ENCODE data around the gene LMO2.

Gene LMO2

DNA sequence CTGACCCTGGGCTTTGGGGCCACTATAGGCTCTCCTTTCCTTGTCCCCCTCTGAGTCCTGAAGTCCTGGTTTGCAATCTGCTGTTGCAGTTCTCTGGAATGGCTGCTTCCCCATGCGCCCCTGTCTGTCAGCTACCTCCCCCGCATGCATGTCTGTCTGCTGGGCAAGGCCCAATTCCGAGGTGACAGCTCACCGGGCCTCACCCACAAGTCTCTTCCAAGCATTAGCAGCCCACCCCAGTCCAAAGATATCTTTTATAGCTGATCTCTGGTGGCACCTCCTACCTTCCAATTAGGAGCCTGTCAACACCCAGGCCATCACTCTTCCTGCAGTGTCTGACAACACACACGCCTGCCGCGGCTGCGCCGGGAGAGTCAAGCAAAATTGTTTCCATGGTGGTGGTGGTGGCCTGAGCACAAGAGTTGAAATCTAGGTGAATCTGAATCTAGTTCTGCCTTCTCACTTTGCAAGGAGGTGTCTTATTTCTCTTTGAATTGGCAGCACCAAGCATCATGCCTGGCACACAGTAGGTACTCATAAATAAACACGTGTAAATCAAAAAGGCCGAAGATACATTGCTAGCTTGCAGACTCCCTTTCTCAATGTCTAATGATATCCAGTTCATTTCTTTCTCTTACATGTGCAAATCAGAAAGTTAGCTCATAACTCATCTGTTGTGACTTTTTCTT is 1.2 kb upstream of the LMO2 start:
- Histone ChIP-seq H3K9me3 (ENCODE audit: low read length) (no peaks in the 10 kb centered on the region), H2AFZ (ENCODE audit: low read depth, low read length) (no peak overlapping the region), H3K4me1 (ENCODE audit: insufficient read depth, low read length) (peaks cover 21% of the 10 kb centered on the region), H3K4me3 (ENCODE audit: low read length) (no peak overlapping the region), H3K36me3 (ENCODE audit: insufficient read depth, low read length) (no peaks in the 10 kb centered on the region), H3K27me3 (ENCODE audit: insufficient read depth, low read length) (peaks cover 3% of the 10 kb centered on the region)

DNA sequence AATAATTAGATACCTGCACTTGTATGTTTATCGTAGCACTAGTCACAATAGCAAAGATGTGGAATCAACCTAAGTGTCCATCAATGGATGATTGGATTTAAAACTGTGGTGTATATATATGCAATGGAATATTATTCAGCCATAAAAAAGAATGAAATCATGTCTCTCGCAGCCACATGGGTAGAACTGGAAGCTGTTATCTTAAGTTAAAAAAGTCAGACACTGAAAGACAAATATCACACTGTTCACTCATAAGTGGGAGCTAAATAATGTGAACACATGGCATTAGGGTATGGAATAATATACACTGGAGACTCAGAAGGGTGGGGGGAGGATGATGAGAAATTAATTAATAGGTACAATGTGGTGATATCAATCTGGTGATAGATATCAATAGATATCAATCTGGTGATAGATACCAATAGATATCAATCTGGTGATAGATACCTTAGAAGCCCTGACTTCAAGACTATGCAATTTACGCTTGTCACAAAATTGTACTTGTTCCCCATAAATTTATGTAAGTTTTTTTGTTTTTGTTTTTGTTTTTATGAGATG is 2.0 kb downstream of the LMO2 start:
- no peaks in the 10 kb centered on the region for H3K9me3 ChIP-seq (ENCODE audit: low read length)
- peaks cover 21% of the 10 kb centered on the region for H3K4me1 ChIP-seq (ENCODE audit: insufficient read depth, low read length)
- no peaks in the 10 kb centered on the region for H3K27me3 ChIP-seq (ENCODE audit: insufficient read depth, low read length)
- H3K4me3 ChIP-seq (ENCODE audit: low read length): no peak overlapping the region
- H2AFZ ChIP-seq (ENCODE audit: low read depth, low read length): no peak overlapping the region
- H3K36me3 ChIP-seq (ENCODE audit: insufficient read depth, low read length): no peaks in the 10 kb centered on the region

DNA sequence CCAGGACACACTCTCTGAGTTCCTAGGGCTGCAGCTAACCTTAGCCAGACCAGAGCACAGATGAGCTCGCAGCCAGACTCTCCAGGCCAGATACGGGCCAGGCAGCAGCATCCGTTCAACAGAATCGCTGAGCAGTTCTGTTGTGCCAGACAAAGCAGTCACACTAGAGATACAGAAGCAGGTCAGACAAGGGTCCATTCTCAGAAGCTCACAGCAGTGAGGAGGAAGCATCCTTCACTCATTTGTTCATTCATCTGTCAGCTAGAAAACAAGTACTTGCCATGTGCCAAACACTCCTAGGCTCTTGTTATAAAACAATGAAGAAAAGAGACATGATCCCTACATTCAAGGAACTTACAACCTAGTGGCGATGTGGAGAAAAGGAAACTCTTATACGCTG is 2.6 kb downstream of the LMO2 start:
- no peaks in the 10 kb centered on the region for H3K9me3 ChIP-seq (ENCODE audit: low read length)
- H2AFZ ChIP-seq (ENCODE audit: low read depth, low read length): no peak overlapping the region
- no peaks in the 10 kb centered on the region for H3K36me3 ChIP-seq (ENCODE audit: insufficient read depth, low read length)
- H3K4me3 ChIP-seq (ENCODE audit: low read length): no peak overlapping the region
- H3K27me3 ChIP-seq (ENCODE audit: insufficient read depth, low read length): no peaks in the 10 kb centered on the region
- H3K4me1 ChIP-seq (ENCODE audit: insufficient read depth, low read length): peaks cover 21% of the 10 kb centered on the region

DNA sequence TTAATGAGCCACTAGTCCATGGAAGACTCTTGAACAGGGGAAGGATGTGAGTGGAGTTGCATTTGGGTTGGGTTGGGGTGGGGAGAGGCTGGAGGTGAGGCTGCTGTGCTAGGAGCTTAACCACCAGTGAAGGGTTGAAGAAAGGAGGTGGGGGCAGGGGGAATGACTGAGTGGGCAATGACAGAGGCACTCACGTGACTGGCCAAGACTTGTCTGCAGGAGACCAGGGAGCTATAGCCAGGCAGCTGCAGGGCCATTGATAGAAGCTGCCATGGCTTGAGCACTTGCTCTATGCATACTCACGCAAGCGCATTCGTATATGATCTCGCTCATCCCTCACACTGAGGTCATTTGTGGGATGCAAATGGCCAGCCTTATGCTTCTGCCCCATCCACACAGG is 4.0 kb downstream of the LMO2 start:
- Histone ChIP-seq H3K4me1 (ENCODE audit: insufficient read depth, low read length) (peaks cover 21% of the 10 kb centered on the region), H2AFZ (ENCODE audit: low read depth, low read length) (no peak overlapping the region), H3K4me3 (ENCODE audit: low read length) (no peak overlapping the region), H3K9me3 (ENCODE audit: low read length) (no peaks in the 10 kb centered on the region), H3K27me3 (ENCODE audit: insufficient read depth, low read length) (no peaks in the 10 kb centered on the region), H3K36me3 (ENCODE audit: insufficient read depth, low read length) (no peaks in the 10 kb centered on the region)

DNA sequence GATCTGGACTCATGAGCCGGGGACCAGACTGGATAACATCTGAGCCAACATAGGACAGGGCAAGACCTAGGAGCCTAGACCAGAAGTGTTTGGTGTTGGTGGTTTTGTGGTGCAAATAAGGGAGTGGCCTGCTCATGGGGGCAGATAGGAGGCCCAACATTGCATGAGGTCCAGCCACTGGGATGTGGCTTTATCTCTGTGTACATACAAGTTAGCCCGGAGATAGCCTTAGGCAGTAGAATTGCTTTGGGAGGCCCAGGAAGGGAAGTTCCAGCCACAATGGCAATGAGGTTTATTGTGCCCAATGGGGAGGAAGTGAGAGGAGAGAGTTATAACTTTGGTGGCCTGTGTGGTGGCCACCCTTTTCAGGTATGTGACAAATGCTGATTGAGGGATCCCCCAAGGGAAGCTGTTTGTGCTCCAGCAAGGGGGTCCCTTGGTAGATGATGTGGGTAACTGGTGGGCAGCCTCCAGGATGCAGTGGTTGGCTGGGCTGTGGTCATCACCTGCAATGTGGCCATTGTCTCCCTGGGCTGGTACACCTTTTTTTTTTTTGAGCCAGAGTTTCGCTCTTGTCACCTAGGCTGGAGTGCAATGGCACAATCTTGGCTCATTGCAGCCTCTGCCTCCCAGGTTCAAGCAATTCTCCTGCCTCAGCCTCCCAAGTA is 6.4 kb downstream of the LMO2 start:
- Histone ChIP-seq H3K36me3 (ENCODE audit: insufficient read depth, low read length) (no peaks in the 10 kb centered on the region), H2AFZ (ENCODE audit: low read depth, low read length) (no peak overlapping the region), H3K4me3 (ENCODE audit: low read length) (no peak overlapping the region), H3K27me3 (ENCODE audit: insufficient read depth, low read length) (peaks cover 3% of the 10 kb centered on the region), H3K9me3 (ENCODE audit: low read length) (no peaks in the 10 kb centered on the region), H3K4me1 (ENCODE audit: insufficient read depth, low read length) (no peaks in the 10 kb centered on the region)

DNA sequence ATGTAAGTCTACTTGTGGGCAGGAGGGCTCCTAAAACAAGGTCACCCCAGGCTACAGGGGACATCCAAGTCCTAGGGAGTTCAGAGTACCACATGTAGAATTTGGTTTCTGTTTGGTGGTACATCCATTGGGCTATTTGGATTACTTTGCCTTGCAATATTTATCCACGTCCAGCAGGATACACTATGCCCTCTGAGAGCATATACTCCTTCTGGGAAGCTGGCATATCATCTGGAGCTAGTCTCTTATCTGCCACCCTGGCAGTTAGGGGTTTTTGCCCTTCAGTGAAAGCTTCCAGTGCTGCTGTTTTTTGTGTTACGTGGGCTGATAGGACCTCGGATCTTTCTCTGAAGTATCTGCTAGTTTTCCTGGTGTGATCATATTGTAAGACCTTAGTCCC is 7.3 kb downstream of the LMO2 start:
- no peaks in the 10 kb centered on the region for H3K4me1 ChIP-seq (ENCODE audit: insufficient read depth, low read length)
- H3K27me3 ChIP-seq (ENCODE audit: insufficient read depth, low read length): peaks cover 3% of the 10 kb centered on the region
- no peak overlapping the region for H2AFZ ChIP-seq (ENCODE audit: low read depth, low read length)
- H3K9me3 ChIP-seq (ENCODE audit: low read length): no peaks in the 10 kb centered on the region
- no peak overlapping the region for H3K4me3 ChIP-seq (ENCODE audit: low read length)
- no peaks in the 10 kb centered on the region for H3K36me3 ChIP-seq (ENCODE audit: insufficient read depth, low read length)

DNA sequence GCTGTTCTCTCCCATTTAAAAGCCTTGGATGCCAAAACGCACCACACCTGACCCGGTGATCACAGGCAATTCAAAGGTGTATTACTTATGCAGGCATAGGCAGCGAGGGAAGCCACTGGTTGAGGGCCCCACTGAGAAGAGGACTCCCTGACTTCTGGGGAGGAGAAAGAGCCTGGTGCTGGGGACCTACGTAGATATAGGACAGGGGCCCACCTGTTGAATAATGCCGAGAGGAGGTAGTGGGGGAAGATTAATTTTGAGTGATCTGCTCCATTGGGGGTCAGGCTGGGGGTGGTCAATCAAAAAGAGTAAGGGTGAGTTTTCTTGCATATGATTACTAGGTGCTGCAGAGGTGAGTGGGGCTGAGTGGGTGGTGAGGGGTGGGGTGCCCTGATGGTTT is 7.8 kb downstream of the LMO2 start:
- no peaks in the 10 kb centered on the region for H3K36me3 ChIP-seq (ENCODE audit: insufficient read depth, low read length)
- H3K9me3 ChIP-seq (ENCODE audit: low read length): no peaks in the 10 kb centered on the region
- H3K27me3 ChIP-seq (ENCODE audit: insufficient read depth, low read length): peaks cover 3% of the 10 kb centered on the region
- H2AFZ ChIP-seq (ENCODE audit: low read depth, low read length): no peak overlapping the region
- H3K4me3 ChIP-seq (ENCODE audit: low read length): no peak overlapping the region
- H3K4me1 ChIP-seq (ENCODE audit: insufficient read depth, low read length): no peaks in the 10 kb centered on the region

DNA sequence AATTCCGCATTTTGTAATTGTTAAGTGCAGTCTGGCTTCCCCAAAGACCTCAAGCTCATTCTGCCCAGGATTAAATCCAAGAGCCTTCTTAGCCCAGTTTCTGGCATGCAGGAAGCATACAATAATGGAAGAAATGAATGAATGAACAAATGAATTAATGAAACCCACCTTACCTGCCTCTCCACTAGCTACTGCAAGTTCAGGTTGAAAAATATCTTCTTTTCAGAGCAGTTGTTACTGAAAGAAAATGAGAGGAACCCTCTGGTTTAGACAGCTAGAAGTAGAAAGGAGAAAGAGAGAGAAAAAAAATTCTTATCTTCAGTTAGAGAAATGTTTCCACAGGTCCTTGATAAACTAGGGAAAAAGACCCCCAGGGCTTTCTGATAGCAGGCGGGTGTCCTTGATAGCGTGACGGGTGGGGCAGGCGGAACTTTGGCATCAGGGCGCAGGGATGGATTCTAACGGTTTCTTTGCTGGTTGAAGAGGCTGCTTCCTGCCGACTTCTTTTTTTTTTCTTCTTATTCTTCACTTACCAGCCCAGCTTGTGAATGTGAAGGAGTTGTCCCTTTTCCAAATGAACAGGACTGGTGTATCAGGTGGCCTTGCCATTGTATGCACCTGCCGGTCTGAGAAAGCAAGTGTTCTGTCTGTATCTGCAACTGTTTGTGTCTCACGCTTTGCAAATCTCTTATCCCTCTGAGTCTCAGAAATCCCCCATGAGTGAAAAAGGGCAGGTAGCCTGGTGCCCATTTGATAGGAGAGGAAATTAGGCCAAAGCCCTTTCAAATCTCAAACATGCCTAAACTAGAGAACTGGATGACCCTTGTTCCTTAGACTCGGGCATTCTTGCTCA is 10.0 kb downstream of the LMO2 start:
- Histone ChIP-seq H3K36me3 (ENCODE audit: insufficient read depth, low read length) (no peaks in the 10 kb centered on the region), H2AFZ (ENCODE audit: low read depth, low read length) (no peak overlapping the region), H3K4me1 (ENCODE audit: insufficient read depth, low read length) (no peaks in the 10 kb centered on the region), H3K27me3 (ENCODE audit: insufficient read depth, low read length) (peaks cover 3% of the 10 kb centered on the region), H3K4me3 (ENCODE audit: low read length) (no peak overlapping the region), H3K9me3 (ENCODE audit: low read length) (no peaks in the 10 kb centered on the region)

DNA sequence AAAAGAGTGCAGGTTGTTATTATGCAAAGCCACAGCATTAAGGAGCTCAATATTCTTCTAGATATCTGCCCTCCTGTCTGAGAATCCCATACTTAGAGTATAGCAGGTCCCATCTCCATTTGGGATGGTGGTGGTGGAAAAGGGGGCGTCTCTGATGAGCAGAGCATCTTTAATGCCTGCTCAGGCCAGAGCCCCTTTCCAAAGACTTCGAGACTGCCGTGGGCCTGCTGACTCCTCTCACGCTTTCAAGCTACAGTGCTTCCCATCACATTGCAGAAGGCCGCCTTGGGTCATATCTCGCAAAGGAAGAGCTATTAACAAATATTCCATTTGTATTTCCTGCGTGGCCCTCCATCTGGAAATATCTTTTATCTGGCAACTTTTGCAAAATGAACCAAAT is 10.9 kb downstream of the LMO2 start:
- Histone ChIP-seq H3K27me3 (ENCODE audit: insufficient read depth, low read length) (peaks cover 3% of the 10 kb centered on the region), H2AFZ (ENCODE audit: low read depth, low read length) (no peak overlapping the region), H3K9me3 (ENCODE audit: low read length) (no peaks in the 10 kb centered on the region), H3K4me1 (ENCODE audit: insufficient read depth, low read length) (no peaks in the 10 kb centered on the region), H3K36me3 (ENCODE audit: insufficient read depth, low read length) (no peaks in the 10 kb centered on the region), H3K4me3 (ENCODE audit: low read length) (no peak overlapping the region)

DNA sequence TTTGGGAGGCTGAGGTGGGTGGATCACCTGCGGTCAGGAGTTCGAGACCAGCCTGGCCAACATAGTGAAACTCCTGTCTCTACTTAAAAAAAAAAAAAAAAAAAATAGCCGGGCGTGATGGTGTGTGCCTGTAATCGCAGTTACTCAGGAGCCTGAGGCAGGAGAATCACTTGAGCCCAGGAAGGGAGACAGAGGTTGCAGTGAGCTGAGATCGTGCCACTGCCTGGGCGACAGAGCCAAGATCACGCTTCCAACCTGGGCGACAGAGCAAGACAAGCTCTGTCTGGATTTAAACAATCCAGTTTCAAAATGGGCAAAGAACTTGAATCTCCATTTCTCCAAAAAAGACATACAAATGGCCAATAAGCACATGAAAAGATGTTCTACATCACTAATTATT is 12.5 kb downstream of the LMO2 start:
- Histone ChIP-seq H2AFZ (ENCODE audit: low read depth, low read length) (no peak overlapping the region), H3K27me3 (ENCODE audit: insufficient read depth, low read length) (peaks cover 6% of the 10 kb centered on the region), H3K36me3 (ENCODE audit: insufficient read depth, low read length) (no peaks in the 10 kb centered on the region), H3K9me3 (ENCODE audit: low read length) (no peaks in the 10 kb centered on the region), H3K4me3 (ENCODE audit: low read length) (no peak overlapping the region), H3K4me1 (ENCODE audit: insufficient read depth, low read length) (no peaks in the 10 kb centered on the region)

DNA sequence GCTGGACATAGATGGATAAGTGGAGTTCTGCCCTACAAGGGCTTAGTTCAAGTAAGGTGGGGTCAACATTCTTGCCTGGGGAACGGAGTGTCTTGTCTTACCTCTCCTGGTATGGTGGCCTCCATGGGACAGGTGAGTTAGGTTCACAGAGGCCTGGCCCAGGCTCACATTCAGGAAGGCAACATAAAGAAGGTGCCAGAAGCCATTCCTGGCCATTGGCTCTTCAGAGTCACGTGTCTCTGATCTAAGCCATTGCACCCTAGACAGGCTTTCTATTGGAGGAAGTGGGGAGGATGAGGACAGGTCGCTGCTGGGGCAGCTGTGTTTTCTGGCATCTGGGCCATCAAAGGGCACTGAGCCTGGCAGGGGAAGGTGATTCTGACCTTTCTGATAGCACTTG is 14.8 kb downstream of the LMO2 start:
- Histone ChIP-seq H3K9me3 (ENCODE audit: low read length) (no peaks in the 10 kb centered on the region), H3K4me3 (ENCODE audit: low read length) (no peak overlapping the region), H3K27me3 (ENCODE audit: insufficient read depth, low read length) (peaks cover 21% of the 10 kb centered on the region), H3K36me3 (ENCODE audit: insufficient read depth, low read length) (no peaks in the 10 kb centered on the region), H3K4me1 (ENCODE audit: insufficient read depth, low read length) (no peaks in the 10 kb centered on the region), H2AFZ (ENCODE audit: low read depth, low read length) (no peak overlapping the region)

DNA sequence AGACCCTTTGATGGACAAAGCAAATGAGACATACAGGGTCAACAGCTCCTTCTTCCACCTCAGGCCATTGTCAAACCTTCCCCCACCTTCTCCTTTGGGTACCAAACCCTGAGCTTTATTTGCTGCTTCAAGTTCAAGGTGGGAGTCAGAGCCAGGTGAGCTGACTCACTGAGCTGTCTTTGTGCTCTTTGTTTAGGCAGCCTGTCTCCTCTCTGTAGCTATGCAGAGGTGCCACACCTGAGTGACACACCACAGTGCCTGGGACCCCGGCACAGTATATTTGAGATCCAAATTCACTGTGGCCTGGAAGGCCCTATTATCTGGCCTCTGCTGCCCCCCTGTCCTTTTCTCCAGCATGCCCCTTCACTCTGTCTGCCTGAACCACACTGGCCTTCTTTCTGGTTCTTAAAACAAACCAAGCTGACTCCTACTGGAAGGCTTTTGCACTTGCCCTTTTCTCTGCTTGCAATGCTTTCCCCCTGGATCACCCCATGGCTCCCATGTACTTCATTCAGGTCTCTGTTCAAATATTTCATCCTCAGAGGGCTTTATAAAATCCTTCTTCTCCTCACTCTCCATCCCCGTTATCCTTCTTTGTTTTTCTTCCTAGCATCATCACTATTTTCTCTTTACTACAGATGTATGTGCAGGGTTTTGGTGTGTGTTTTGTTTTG is 16.1 kb downstream of the LMO2 start:
- peaks cover 28% of the 10 kb centered on the region for H3K27me3 ChIP-seq (ENCODE audit: insufficient read depth, low read length)
- no peaks in the 10 kb centered on the region for H3K36me3 ChIP-seq (ENCODE audit: insufficient read depth, low read length)
- no peak overlapping the region for H2AFZ ChIP-seq (ENCODE audit: low read depth, low read length)
- H3K4me1 ChIP-seq (ENCODE audit: insufficient read depth, low read length): no peaks in the 10 kb centered on the region
- H3K9me3 ChIP-seq (ENCODE audit: low read length): no peaks in the 10 kb centered on the region
- no peak overlapping the region for H3K4me3 ChIP-seq (ENCODE audit: low read length)

Measured in neuron (in vitro differentiated cells).